Activated naive CD4-positive, alpha-beta T cell treated with anti-CD3 and anti-CD28 coated beads, Interleukin-2, amount 50 U/mL, for 24 hours (primary cell): ENCODE results near the gene UNC13B.

Source experiments
- H3K27ac Mint-ChIP-seq: one replicate; pipeline ENCODE4 v1.8.0; 2021; ENCODE audit warnings: mild to moderate bottlenecking, mixed read lengths
- H3K27me3 Mint-ChIP-seq: one replicate; pipeline ENCODE4 v1.8.0; 2021; ENCODE audit warnings: mixed read lengths
- H3K36me3 Mint-ChIP-seq: one replicate; pipeline ENCODE4 v1.8.0; 2021; ENCODE audit warnings: mixed read lengths
- H3K4me1 Mint-ChIP-seq: one replicate; pipeline ENCODE4 v1.8.0; 2021; ENCODE audit warnings: mixed read lengths
- H3K4me3 Mint-ChIP-seq: one replicate; pipeline ENCODE4 v1.8.0; 2021; ENCODE audit warnings: mild to moderate bottlenecking, mixed read lengths
- H3K9me3 Mint-ChIP-seq: one replicate; pipeline ENCODE4 v1.8.0; 2021; ENCODE audit warnings: mixed read lengths

UNC13B gene

DNA sequence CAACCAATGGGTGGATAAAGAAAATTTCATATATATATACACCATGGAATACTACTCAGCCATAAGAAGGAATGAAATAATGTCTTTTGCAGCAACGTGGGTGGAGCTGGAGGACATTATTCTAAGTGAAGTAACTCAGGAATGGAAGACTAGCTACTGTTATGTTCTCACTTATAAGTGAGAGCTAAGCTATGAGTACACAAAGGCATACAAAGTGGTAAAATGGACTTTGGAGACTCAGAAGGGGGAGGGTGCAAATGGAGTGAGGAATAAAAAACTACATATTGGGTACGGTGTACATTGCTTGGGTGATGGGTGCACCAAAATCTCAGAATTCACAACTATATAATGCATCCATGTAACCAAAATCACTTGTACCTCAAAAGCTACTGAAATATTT is 260.9 kb downstream of the UNC13B start:
- no peaks in the 10 kb centered on the region for H3K36me3 Mint-ChIP-seq
- H3K4me3 Mint-ChIP-seq, result no peak overlapping the region
- H3K9me3 Mint-ChIP-seq, result peaks cover under 1% of the 10 kb centered on the region
- H3K27ac Mint-ChIP-seq, result no peak overlapping the region
- H3K4me1 Mint-ChIP-seq, result no peaks in the 10 kb centered on the region
- peaks cover 30% of the 10 kb centered on the region for H3K27me3 Mint-ChIP-seq

GRCh38 chr9:35423499-35423898 is 261.7 kb downstream of the UNC13B start:
- Mint-ChIP-seq H3K27ac (no peak overlapping the region), H3K4me1 (no peaks in the 10 kb centered on the region), H3K27me3 (peaks cover 33% of the 10 kb centered on the region)

DNA sequence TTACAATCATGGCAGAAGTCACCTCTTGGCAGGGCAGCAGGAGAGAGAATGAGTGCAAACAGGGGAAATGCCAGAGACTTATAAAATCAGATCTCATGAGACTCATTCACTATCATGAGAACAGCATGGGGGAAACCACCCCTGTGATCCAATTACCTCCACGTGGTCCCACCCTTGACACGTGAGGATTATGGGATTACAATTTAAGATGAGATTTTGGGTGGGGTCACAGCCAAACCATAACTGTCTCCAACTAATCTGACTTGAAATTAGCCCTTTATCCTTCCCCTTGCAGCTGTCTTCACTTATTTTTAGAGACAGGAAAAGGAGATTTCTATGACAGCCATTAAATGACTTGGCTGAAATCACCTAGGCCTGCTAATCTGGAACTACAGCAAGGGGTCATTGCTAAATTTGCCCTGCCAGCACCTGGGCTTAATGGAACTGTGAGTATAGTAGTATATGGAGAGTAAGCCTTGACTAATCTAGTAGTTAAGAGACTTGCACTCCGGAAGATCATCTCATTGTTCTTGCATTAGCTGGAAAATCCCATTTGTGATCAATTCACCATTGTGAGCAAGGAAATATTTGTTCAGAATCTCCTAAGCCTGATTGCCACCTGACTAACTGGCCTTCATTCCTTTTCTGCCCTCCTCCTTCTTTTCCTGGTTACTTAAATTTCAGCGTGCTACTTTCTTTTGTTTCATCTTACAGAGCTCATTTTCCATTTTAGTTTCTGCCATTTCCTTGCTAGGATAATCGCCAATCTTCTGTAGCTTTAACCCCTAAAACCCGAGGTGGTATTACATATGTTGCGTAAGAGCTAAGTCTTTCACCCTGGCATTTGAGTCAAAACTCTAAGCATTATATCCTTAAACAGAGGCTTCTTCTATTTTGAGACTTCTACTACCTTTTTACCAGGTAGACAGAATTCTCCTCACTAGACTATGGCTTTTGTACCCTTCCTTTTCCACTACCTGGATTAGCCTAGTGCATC is 262.8 kb downstream of the UNC13B start:
- Mint-ChIP-seq H3K27me3 (peaks cover 32% of the 10 kb centered on the region), H3K27ac (no peak overlapping the region), H3K9me3 (peaks cover 19% of the 10 kb centered on the region), H3K4me1 (no peaks in the 10 kb centered on the region), H3K36me3 (peaks cover 5% of the 10 kb centered on the region), H3K4me3 (no peak overlapping the region)

More at GRCh38 chr9:35423499-35423898, 261.7 kb downstream of the UNC13B start:
- H3K9me3 Mint-ChIP-seq, result peaks cover 8% of the 10 kb centered on the region
- no peak overlapping the region for H3K4me3 Mint-ChIP-seq
- peaks cover 2% of the 10 kb centered on the region for H3K36me3 Mint-ChIP-seq

- no peaks in the 10 kb centered on the region for H3K4me1 Mint-ChIP-seq
- H3K27me3 Mint-ChIP-seq, result peaks cover 27% of the 10 kb centered on the region
- peaks cover 19% of the 10 kb centered on the region for H3K9me3 Mint-ChIP-seq
- no peak overlapping the region for H3K4me3 Mint-ChIP-seq
- no peak overlapping the region for H3K27ac Mint-ChIP-seq
- peaks cover 5% of the 10 kb centered on the region for H3K36me3 Mint-ChIP-seq
Observed at GRCh38 chr9:35426627-35427026, 264.8 kb downstream of the UNC13B start.

GRCh38 chr9:35431467-35431866 is 269.7 kb downstream of the UNC13B start:
- peaks cover 26% of the 10 kb centered on the region for H3K27me3 Mint-ChIP-seq
- no peak overlapping the region for H3K4me3 Mint-ChIP-seq
- H3K4me1 Mint-ChIP-seq, result no peaks in the 10 kb centered on the region
- peaks cover 5% of the 10 kb centered on the region for H3K36me3 Mint-ChIP-seq
- peaks cover 19% of the 10 kb centered on the region for H3K9me3 Mint-ChIP-seq
- H3K27ac Mint-ChIP-seq, result no peak overlapping the region

DNA sequence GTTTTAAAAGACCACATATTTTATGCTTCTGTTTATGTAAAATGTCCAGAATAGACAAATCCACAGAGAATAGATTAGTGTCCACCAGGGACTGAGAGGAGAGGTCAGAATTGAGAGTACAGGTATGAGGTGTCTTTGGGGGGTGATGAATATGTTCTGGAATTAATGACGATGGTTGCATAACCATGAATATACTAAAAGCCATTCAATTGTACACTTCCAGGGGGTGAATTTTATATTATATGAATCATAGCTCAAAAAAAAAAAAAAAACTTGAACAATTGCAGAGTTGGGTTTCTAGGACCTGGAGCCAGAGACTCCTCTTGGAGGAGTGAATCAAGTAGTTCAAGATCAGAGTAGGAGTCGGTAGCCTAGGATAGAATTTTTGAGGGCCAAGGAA is 270.3 kb downstream of the UNC13B start:
- Mint-ChIP-seq H3K36me3 (peaks cover 5% of the 10 kb centered on the region), H3K4me3 (no peak overlapping the region), H3K9me3 (peaks cover 19% of the 10 kb centered on the region), H3K27ac (no peak overlapping the region), H3K4me1 (no peaks in the 10 kb centered on the region), H3K27me3 (peaks cover 21% of the 10 kb centered on the region)

DNA sequence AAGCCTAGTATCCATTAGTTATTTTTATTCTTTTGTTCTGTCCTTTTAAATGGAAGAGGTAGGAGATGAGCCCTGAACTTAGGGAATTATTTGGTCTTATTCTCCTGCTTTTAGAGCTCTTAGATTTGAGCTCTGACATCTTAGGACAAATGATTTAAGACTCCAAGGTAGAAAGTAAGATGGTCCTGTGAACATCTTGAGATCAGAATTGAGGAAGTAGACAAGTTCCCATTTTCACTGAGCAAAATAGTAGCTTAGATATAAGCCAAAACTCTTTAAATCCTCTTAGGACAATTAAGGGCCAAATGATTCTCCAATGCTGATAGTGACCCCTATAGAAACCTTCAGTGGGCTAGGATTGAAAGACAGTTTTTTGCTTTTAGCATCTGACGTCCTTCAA is 275.1 kb downstream of the UNC13B start:
- Mint-ChIP-seq H3K27me3 (peaks cover 7% of the 10 kb centered on the region), H3K4me1 (no peaks in the 10 kb centered on the region), H3K36me3 (no peaks in the 10 kb centered on the region), H3K9me3 (no peaks in the 10 kb centered on the region), H3K27ac (no peak overlapping the region), H3K4me3 (no peak overlapping the region)

GRCh38 chr9:35446012-35446411 is 284.2 kb downstream of the UNC13B start:
- Mint-ChIP-seq H3K36me3 (no peaks in the 10 kb centered on the region), H3K4me3 (no peak overlapping the region), H3K27me3 (peaks cover 22% of the 10 kb centered on the region), H3K4me1 (no peaks in the 10 kb centered on the region), H3K27ac (no peak overlapping the region), H3K9me3 (no peaks in the 10 kb centered on the region)

DNA sequence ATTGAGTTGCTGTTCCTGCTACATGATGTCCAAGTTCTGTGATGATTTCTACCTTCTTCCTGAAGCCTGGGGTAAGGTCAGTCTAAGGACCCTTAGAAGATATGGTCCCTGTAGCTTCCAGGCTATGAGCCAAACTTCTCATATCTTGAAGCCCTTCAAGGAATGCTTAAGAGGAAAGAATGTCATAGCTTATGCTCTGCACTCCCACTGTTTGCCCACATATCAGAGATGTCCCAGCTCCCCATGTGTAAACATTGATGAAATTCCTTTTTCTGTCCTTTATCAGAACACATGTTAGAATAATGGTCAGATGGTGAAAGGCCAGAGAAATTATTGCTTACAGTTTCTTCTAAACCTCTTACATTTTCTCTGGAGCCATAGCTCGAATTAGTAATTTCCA is 286.7 kb downstream of the UNC13B start:
- Mint-ChIP-seq H3K4me3 (no peak overlapping the region), H3K4me1 (no peaks in the 10 kb centered on the region), H3K36me3 (peaks cover 2% of the 10 kb centered on the region), H3K27ac (no peak overlapping the region), H3K27me3 (peaks cover 33% of the 10 kb centered on the region), H3K9me3 (peaks cover 5% of the 10 kb centered on the region)

DNA sequence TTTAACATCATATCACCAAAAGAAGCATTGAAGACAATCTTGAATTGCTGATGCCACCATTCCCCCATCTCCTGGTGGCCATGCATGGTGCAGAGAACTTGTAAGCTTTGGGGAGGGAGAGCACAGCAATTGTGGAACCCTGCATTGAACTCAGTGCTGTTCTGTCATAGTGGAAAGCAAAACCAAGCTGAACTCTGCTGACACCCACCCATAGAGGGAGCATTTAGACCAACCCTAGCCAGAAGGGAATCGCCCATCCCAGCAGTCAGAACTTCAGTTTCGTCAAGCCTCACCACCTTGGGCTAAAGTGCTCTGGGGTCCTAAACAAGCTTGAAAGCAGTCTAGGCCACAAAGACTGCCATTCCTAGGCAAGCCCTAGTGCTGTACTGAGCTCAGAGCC is 290.7 kb downstream of the UNC13B start:
- no peak overlapping the region for H3K27ac Mint-ChIP-seq
- peaks cover 10% of the 10 kb centered on the region for H3K9me3 Mint-ChIP-seq
- peaks cover 2% of the 10 kb centered on the region for H3K36me3 Mint-ChIP-seq

DNA sequence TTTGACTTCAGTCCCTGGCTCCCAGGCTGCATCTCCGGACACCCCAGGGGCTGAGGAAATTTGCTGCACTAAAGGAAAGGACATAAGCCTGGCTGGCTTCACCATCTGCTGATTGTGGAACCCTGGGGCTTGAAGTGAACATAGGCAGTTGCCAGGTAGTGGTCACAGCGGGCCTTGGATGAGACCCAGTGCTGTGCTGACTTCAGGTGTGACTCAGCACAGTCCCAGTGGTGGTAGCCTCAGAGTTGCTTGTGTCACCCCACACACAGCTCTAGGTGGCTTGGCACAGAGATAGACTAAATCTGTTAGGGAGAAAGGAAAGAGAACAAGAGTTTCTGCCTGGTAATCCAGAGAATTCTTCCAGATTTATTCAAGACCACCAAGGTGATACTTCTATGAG is 292.0 kb downstream of the UNC13B start:
- peaks cover 10% of the 10 kb centered on the region for H3K9me3 Mint-ChIP-seq
- peaks cover 2% of the 10 kb centered on the region for H3K36me3 Mint-ChIP-seq
- H3K27me3 Mint-ChIP-seq, result peaks cover 32% of the 10 kb centered on the region
- H3K4me3 Mint-ChIP-seq, result no peak overlapping the region
- H3K27ac Mint-ChIP-seq, result no peak overlapping the region
- no peaks in the 10 kb centered on the region for H3K4me1 Mint-ChIP-seq

More for the DNA sequence above, 290.7 kb downstream of the UNC13B start:
- Mint-ChIP-seq H3K4me3 (no peak overlapping the region), H3K4me1 (no peaks in the 10 kb centered on the region), H3K27me3 (peaks cover 31% of the 10 kb centered on the region)
